ENCODE data around the gene LIN7A.
A peak's percentile ranks its signal among the peaks of the same experiment; 100 is the strongest.

LIN7A gene

GRCh38 chr12:80857311-80857710 is 80.4 kb downstream of the LIN7A start:
- no peak for DNase-seq

- DNase-seq = peak in 1 of 2 experiments; percentile 11
Measured at GRCh38 chr12:80849337-80849736, 88.4 kb downstream of the LIN7A start.

- peak in 1 of 2 experiments; percentile 28 for DNase-seq
Measured at GRCh38 chr12:80848858-80849257, 88.9 kb downstream of the LIN7A start.

- peak; percentile 17 to 63 for DNase-seq
Measured at GRCh38 chr12:80847575-80847974, 90.2 kb downstream of the LIN7A start.

GRCh38 chr12:80846952-80847351 is 90.8 kb downstream of the LIN7A start:
- peak; percentile 62 to 90 for DNase-seq

- DNase-seq = no peak
Measured at GRCh38 chr12:80845639-80846038, 92.1 kb downstream of the LIN7A start.

- no peak for DNase-seq
Measured at GRCh38 chr12:80843969-80844368, 93.8 kb downstream of the LIN7A start.

- no peak for DNase-seq
Measured at GRCh38 chr12:80838708-80839107, 99.0 kb downstream of the LIN7A start.

GRCh38 chr12:80838024-80838658 is 99.6 kb downstream of the LIN7A start:
- DNase-seq = no peak

- DNase-seq = peak; percentile 62 to 77
Measured at GRCh38 chr12:80837342-80837978, 100.3 kb downstream of the LIN7A start.

- DNase-seq = no peak
Measured at GRCh38 chr12:80834724-80835123, 103.0 kb downstream of the LIN7A start.

GRCh38 chr12:80830533-80831088 is 107.1 kb downstream of the LIN7A start:
- DNase-seq = no peak

- DNase-seq = no peak
Measured at GRCh38 chr12:80829767-80830166, 108.0 kb downstream of the LIN7A start.

- no peak for DNase-seq
Measured at GRCh38 chr12:80825506-80825905, 112.2 kb downstream of the LIN7A start.

GRCh38 chr12:80823393-80823792 is 114.3 kb downstream of the LIN7A start:
- DNase-seq = no peak

GRCh38 chr12:80821513-80822000 is 116.2 kb downstream of the LIN7A start:
- no peak for DNase-seq

- DNase-seq = no peak
Measured at GRCh38 chr12:80818878-80819277, 118.9 kb downstream of the LIN7A start.

- DNase-seq = no peak
Measured at GRCh38 chr12:80815351-80815750, 122.4 kb downstream of the LIN7A start.

- DNase-seq = peak in 1 of 2 experiments; percentile 70
Measured at GRCh38 chr12:80814453-80814852, 123.3 kb downstream of the LIN7A start.

GRCh38 chr12:80813820-80814219 is 123.9 kb downstream of the LIN7A start:
- DNase-seq = no peak

GRCh38 chr12:80811957-80812708 is 125.6 kb downstream of the LIN7A start:
- DNase-seq = no peak

GRCh38 chr12:80810874-80811273 is 126.9 kb downstream of the LIN7A start:
- no peak for DNase-seq

GRCh38 chr12:80807640-80808288 is 130.0 kb downstream of the LIN7A start:
- no peak for DNase-seq

Data from NCI-H2081 (cell line).